Measurements from ENCODE around the gene HLA-DMA.

DNA sequence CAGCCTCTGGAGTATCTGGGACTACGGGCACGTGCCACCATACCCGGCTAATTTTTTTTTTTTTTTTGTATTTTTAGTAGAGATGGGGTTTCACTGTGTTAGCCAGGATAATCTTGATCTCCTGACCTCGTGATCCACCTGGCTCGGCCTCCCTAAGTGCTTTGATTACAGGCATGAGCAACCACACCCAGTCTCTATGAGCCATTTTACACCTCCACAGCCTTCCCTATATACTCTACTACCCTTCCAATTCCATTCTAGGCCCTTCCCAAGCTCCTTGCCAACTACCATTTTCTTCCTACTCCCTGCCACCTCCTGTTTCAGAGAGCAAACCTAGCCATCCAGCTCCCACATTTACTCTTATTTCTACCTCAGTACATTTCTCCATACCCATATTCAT, 7.7 kb upstream of the HLA-DMA start:
- TF ChIP-seq CTCF (IDR thresholded peaks at IDR 0.05; ENCODE audit: insufficient read depth, low read depth, low read length) (no peak), EZH2 (IDR thresholded peaks at IDR 0.05; ENCODE audit: insufficient read depth, low read length) (no peak)

Data from astrocyte (in vitro differentiated cells and primary cell).